Inferior parietal cortex (tissue), 1 donor: Measurements from ENCODE around the gene LRP6.

Experiments used
- DNase-seq: peaks from one replicate; pipeline ENCODE4 v3.0.0-alpha.2; 2016; ENCODE audit errors: extremely low spot score

Gene LRP6

DNA sequence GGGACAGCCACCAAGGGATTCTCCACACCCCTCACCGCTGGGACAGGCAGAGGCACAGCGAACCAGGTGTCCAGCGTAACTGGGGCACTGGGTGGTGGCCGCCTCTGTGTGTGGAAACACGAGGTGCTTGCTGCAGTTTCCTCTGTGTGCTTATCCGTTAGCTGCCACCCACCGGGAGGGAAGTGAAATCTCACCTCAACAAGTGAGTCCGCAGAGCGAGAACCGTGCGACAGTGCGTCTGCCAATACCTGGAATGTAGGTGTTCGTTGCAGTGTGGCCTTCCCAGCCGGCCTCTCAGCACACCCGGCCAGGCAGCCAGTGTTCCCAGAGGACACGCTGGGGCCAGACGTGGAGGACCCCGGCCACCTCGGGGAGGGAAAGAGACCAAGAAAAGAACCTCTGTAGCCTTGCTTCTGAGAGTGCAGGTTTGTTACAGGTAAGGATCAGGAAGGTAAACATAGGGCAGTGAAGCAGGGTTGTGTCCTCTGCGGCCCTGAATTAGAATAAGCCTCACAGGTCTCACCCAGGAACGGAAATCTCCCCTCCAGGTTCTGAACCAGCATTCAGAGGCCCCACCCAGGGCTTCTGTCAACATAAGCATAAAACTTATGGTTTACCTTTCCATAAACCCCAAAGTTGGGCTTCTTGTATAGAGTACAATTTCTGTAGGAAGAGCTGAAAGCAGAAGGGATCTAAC is 194.6 kb downstream of the LRP6 start:
- DNase-seq: no peak

- DNase-seq: no peak
Measured at GRCh38 chr12:12070674-12071656, 195.9 kb downstream of the LRP6 start, which contains the start of gene BCL2L14. BCL2L14 (plus strand) TSS chr12:12070939; CDS start chr12:12079306, 8,367 bp downstream.

- DNase-seq: no peak
Measured at GRCh38 chr12:12069821-12070548, 196.9 kb downstream of the LRP6 start.

DNA sequence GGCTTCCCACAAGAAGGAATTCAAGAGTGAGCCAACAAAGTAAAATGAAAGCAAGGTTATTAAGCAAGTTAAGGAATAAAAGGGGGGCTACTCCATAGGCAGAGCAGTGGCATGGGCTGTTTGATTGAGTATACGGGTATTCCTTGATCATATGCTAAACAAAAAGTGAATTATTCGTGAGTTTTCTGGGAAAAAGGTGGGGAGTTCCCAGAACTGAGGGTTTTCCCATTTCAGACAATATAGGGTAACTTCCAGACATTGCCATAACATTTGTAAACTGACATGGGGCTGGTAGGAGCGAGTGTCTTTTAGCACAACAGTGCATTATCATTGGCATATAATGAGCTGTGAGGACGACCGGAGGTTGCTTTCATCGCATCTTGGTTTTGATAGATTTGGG is 198.1 kb downstream of the LRP6 start:
- no peak for DNase-seq
